ENCODE measurements around the gene PTPN23. TPM values are rescaled to one million over a fixed set of nuclear protein-coding genes. Genes with fewer than 3 reads are reported as not detected.

Gene PTPN23
- total and polyA plus RNA-seq, 2 of the 8 experiments (the other 6 are each of a cell fraction or from before 2014, with no cell fraction given): 2.9 to 46.7 TPM

DNA sequence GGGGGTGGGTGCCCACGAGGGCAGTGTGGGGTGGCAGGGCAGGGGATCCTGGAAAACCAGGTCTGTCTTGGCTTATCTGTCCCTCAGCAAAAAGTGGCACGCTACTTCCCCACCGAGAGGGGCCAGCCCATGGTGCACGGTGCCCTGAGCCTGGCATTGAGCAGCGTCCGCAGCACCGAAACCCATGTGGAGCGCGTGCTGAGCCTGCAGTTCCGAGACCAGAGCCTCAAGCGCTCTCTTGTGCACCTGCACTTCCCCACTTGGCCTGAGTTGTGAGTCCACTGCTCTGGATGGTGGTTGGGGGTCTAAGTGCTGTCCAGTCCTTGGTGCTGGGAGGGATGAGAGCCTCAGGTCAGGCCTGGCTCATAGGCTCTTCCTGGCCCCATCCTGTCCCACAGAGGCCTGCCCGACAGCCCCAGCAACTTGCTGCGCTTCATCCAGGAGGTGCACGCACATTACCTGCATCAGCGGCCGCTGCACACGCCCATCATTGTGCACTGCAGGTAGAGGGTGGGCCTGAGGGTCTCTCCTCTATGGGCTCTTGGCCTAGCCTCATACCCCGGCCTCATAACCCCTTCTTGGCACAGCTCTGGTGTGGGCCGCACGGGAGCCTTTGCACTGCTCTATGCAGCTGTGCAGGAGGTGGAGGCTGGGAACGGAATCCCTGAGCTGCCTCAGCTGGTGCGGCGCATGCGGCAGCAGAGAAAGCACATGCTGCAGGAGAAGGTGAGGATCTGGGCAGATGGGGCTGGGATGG lies 31.1 kb downstream of the PTPN23 start:
- Histone ChIP-seq H4K5ac (ENCODE audit: insufficient read length, low read depth, low read length) (no peak overlapping the region), H3K14ac (ENCODE audit: insufficient read length) (no peak overlapping the region), H2BK15ac (ENCODE audit: low read length) (no peak overlapping the region), H2AFZ (ENCODE audit: low read length) (no peak overlapping the region), H3K4me1 (replicated peaks in 1 of 4; ENCODE audit: control insufficient read depth in 3 of 4, insufficient read depth in 4 of 4, low read length in 3 of 4) (no peaks in the 10 kb centered on the region; a peak in 1 of 7 replicates), H2BK120ac (replicated peaks; ENCODE audit: low read depth, low read length) (no peak overlapping the region), H3K56ac (replicated peaks; ENCODE audit: insufficient read length, low read depth, low read length) (no peak overlapping the region), H3K9ac (replicated peaks in 1 of 4; ENCODE audit: extremely low read depth in 1 of 4, low read depth in 3 of 4, low read length in 3 of 4) (peak overlapping the region in 1 of 4 experiments; percentile 18; a peak in 1 of 7 replicates), H3K79me1 (ENCODE audit: low read depth, low read length) (no peaks in the 10 kb centered on the region), H3K9me3 (ENCODE audit: insufficient read depth in 2 of 2, low read depth in 1 of 2, low read length in 1 of 2) (0 out of 4 replicates have a peak, but pooled peaks cover 0 to under 1% of the 10 kb centered on the region in 2 experiments), H3K23ac (ENCODE audit: insufficient read length) (no peak overlapping the region), H2BK12ac (ENCODE audit: low read depth, low read length) (no peak overlapping the region), H4K20me1 (replicated peaks in 1 of 2; ENCODE audit: control insufficient read depth in 1 of 2, insufficient read depth in 2 of 2, low read length in 2 of 2) (peaks cover 0 to 30% of the 10 kb centered on the region in 2 experiments), H3K4me2 (ENCODE audit: insufficient read depth in 1 of 2, low read depth in 2 of 2, low read length in 2 of 2) (no peak overlapping the region), H3K27me3 (replicated peaks in 1 of 4; ENCODE audit: control insufficient read depth in 3 of 4, extremely low read depth in 1 of 4, insufficient read depth in 3 of 4, low read length in 3 of 4) (no peaks in the 10 kb centered on the region), H2BK20ac (ENCODE audit: low read length) (no peak overlapping the region), H3K4me3 (ENCODE audit: extremely low read depth in 1 of 4, insufficient read depth in 2 of 4, low read depth in 3 of 4, low read length in 4 of 4) (no peak overlapping the region), H3K23me2 (ENCODE audit: low read depth, low read length) (no peaks in the 10 kb centered on the region), H2AK5ac (ENCODE audit: low read depth, low read length) (no peak overlapping the region), H4K8ac (ENCODE audit: extremely low read depth, insufficient read depth, low read length) (no peak overlapping the region; the same call in 1 of the 2 replicates), H2BK5ac (ENCODE audit: low read depth, low read length) (no peak overlapping the region), H3K79me2 (ENCODE audit: control insufficient read depth in 1 of 2, insufficient read depth in 2 of 2, low read length in 2 of 2) (no peaks in the 10 kb centered on the region), H3K4ac (replicated peaks; ENCODE audit: insufficient read length, low read depth, low read length) (no peak overlapping the region), H4K91ac (replicated peaks; ENCODE audit: insufficient read length, low read length) (no peak overlapping the region), H3K18ac (ENCODE audit: extremely low read depth, low read length) (no peak overlapping the region), H3K27ac (ENCODE audit: low read depth, low read length) (no peak overlapping the region), H3K36me3 (ENCODE audit: control insufficient read depth in 2 of 4, insufficient read depth in 4 of 4, low read length in 3 of 4) (peaks cover 21 to 63% (median 42%) of the 10 kb centered on the region in 4 experiments)
- ChIA-PET CTCF (ENCODE audit: partially characterized antibody) (interaction anchor here (0.8 to 2.6 kb wide), 4 partner anchors 10 to 14 kb away, joined by 3 to 20 read pairs (median 5); no protein-coding TSS in a partner anchor), POLR2A (ENCODE audit: partially characterized antibody) (interaction anchor here (0.9 to 1.3 kb wide), 2 partner anchors 16 to 67 kb away, joined by 3 read pairs; no protein-coding TSS in a partner anchor)
- FAIRE-seq (no peak), DNase-seq (ENCODE audit: low read depth in 1 of 2, low spot score in 2 of 2) (no peak)
- no peak for TF ChIP-seq TAF1 (IDR thresholded peaks at IDR 0.05; ENCODE audit: low read depth, low read length)
- peak in 1 of 2 experiments; percentile 8; a peak in 1 of 3 replicates for TF ChIP-seq POLR2A (IDR thresholded peaks at IDR 0.05; ENCODE audit: control extremely low read depth in 1 of 2, low read depth in 2 of 2, low read length in 2 of 2)
- WGBS, 2 experiments (ENCODE audit: extremely low coverage in 1 of 2, insufficient coverage in 1 of 2, insufficient read length in 1 of 2, insufficient replicate concordance in 2 of 2, low coverage in 1 of 2, low lambda C conversion rate in 2 of 2, missing lambda C conversion rate in 1 of 2): 95% methylated on average over 24 of the region's 24 CpGs; no CpG with 5 or more reads in 1 of the 2 experiments
